B cell (primary cell): Measurements from ENCODE around the gene NELL2. TPM values are rescaled to one million over a fixed set of nuclear protein-coding genes. Genes with fewer than 3 reads are reported as not detected.

ENCODE experiments used
- ATAC-seq: fragments of 200-7000 bp; cut with Tn5 transposase; one replicate; pipeline ENCODE4 v1.10.0; 2021; ENCODE audit warnings: low read depth, mild to moderate bottlenecking, moderate number of reproducible peaks, moderate library complexity
- CTCF ChIA-PET: fragments of 350-600 bp; sonication (Branson Sonifier 250); formaldehyde crosslinking; loops from one replicate; lab custom pipeline; 2021; ENCODE audit warnings: antibody characterized with exemption, inconsistent platforms; lab: Charles Lee
- POLR2A ChIA-PET: fragments of 350-600 bp; sonication (Branson Sonifier 250); formaldehyde crosslinking; loops from one replicate; lab custom pipeline; 2021; ENCODE audit warnings: antibody characterized with exemption; lab: Charles Lee
- DNase-seq: peaks from one replicate; pipeline ENCODE4 v3.0.0; 2013
- H2AFZ ChIP-seq: 2 replicates; pipeline ENCODE4 v1.6.1; 2012; ENCODE audit warnings: mild to moderate bottlenecking, low read depth, low read length; ENCODE audit not compliant: insufficient read depth, poor library complexity, severe bottlenecking
- H3K27ac ChIP-seq, 2 donors: 1 replicate in 1 of 2; 2 replicates in 1 of 2; pipeline ENCODE4 v1.5.1; 2012 to 2013; ENCODE audit warnings: low read length in 2 of 2, mild to moderate bottlenecking in 2 of 2, moderate library complexity in 1 of 2
- H3K27me3 ChIP-seq, 4 experiments: fragments of 200-600 bp in 1 of 4; sonication (generic) in 1 of 4; replicated peaks in 1 of 4; 1 replicate in 2 of 4; 2 replicates in 2 of 4; pipeline versions ENCODE4 v1.6.1 to v1.7.0; 2013 to 2016; ENCODE audit warnings: low read length in 3 of 4, mild to moderate bottlenecking in 2 of 4, mixed read lengths in 1 of 4, moderate library complexity in 1 of 4; ENCODE audit not compliant: insufficient read depth in 4 of 4, control insufficient read depth in 3 of 4; ENCODE audit errors: control extremely low read depth in 1 of 4
- H3K36me3 ChIP-seq, 2 experiments: replicated peaks in 1 of 2; 1 replicate in 1 of 2; 2 replicates in 1 of 2; pipeline versions ENCODE4 v1.6.1 to v1.7.1; 2013; ENCODE audit warnings: low read length in 1 of 2; ENCODE audit not compliant: insufficient read depth in 2 of 2, control insufficient read depth in 1 of 2; ENCODE audit errors: control extremely low read depth in 1 of 2, extremely low read depth in 1 of 2
- H3K4me1 ChIP-seq, 2 donors: fragments of 200-600 bp in 1 of 2; sonication (generic) in 1 of 2; 1 replicate in 1 of 2; 2 replicates in 1 of 2; pipeline versions ENCODE4 v1.5.1 to v1.6.1; 2013 to 2017; ENCODE audit warnings: low read length in 2 of 2; ENCODE audit not compliant: control insufficient read depth in 2 of 2, insufficient read depth in 2 of 2
- H3K4me2 ChIP-seq: replicated peaks from 2 replicates; pipeline ENCODE3; 2012; ENCODE audit warnings: mild to moderate bottlenecking, low read depth, low read length; ENCODE audit not compliant: poor library complexity, severe bottlenecking
- H3K4me3 ChIP-seq, 5 experiments: fragments of 200-600 bp in 1 of 5; sonication (generic) in 1 of 5; 1 replicate in 3 of 5; 2 replicates in 2 of 5; pipeline versions ENCODE4 v1.5.1 to v1.7.0; 2011 to 2016; ENCODE audit warnings: low read length in 4 of 5, mild to moderate bottlenecking in 4 of 5, low read depth in 2 of 5, control low read depth in 1 of 5, moderate library complexity in 1 of 5; ENCODE audit not compliant: insufficient read depth in 1 of 5; ENCODE audit errors: control extremely low read depth in 1 of 5, extremely low read depth in 1 of 5
- H3K79me2 ChIP-seq: fragments of 200-600 bp; sonication (generic); one replicate; pipeline ENCODE4 v1.6.0; 2016; ENCODE audit warnings: low read length; ENCODE audit not compliant: control insufficient read depth, insufficient read depth
- H3K9ac ChIP-seq: fragments of 200-600 bp; sonication (generic); 2 replicates; pipeline ENCODE4 v1.6.1; 2017; ENCODE audit warnings: mild to moderate bottlenecking, low read length, moderate library complexity
- H3K9me3 ChIP-seq, 3 donors: one replicate each; pipeline versions ENCODE4 v1.6.1 to v1.7.1; 2013; ENCODE audit warnings: low read length in 2 of 3; ENCODE audit not compliant: control insufficient read depth in 2 of 3, insufficient read depth in 1 of 3; ENCODE audit errors: control extremely low read depth in 1 of 3
- H4K20me1 ChIP-seq: 2 replicates; pipeline ENCODE4 v1.6.0; 2012; ENCODE audit warnings: mild to moderate bottlenecking, low read length; ENCODE audit not compliant: insufficient read depth, control insufficient read depth, poor library complexity, severe bottlenecking
- H3K27ac Mint-ChIP-seq: one replicate; pipeline ENCODE4 v1.8.0; 2021; ENCODE audit warnings: mixed read lengths
- H3K27me3 Mint-ChIP-seq: one replicate; pipeline ENCODE4 v1.8.0; 2021; ENCODE audit warnings: mixed read lengths
- H3K4me1 Mint-ChIP-seq: one replicate; pipeline ENCODE4 v1.8.0; 2021; ENCODE audit warnings: mixed read lengths
- H3K4me3 Mint-ChIP-seq: one replicate; pipeline ENCODE4 v1.8.0; 2021; ENCODE audit warnings: mixed read lengths
- H3K9me3 Mint-ChIP-seq: one replicate; pipeline ENCODE4 v1.8.0; 2022; ENCODE audit warnings: mixed read lengths; ENCODE audit not compliant: insufficient read depth
- EZH2 ChIP-seq: IDR thresholded peaks from 2 replicates; pipeline ENCODE4 v1.6.1; 2012; ENCODE audit warnings: borderline replicate concordance, low read depth, mild to moderate bottlenecking, moderate library complexity, low read length; ENCODE audit not compliant: insufficient read depth, poor library complexity, severe bottlenecking
- WGBS: methylation state at CpG from one replicate; pipeline ENCODE4 v1.1.5; 2013; ENCODE audit warnings: missing lambda C conversion rate; ENCODE audit not compliant: insufficient coverage; 5-methylcytosine and 5-hydroxymethylcytosine counted together
- intact Hi-C: fragments of 100-400 bp; cut with micrococcal nuclease; formaldehyde crosslinking; loops from one replicate; pipeline ENCODE4 v1.10.0; 2022
- polyA plus RNA-seq: library from polyadenylated mRNA; depleted of rRNA; stranded (reverse); fragments of >200 nt; gene quantifications from 2 replicates; pipeline ENCODE4 v1.2.3, GENCODE V29; 2012
- total RNA-seq, 2 donors: library from RNA; stranded (reverse); fragments of 120-200 nt in 1 of 2; gene quantifications; 1 replicate in 1 of 2; 2 replicates in 1 of 2; pipeline versions ENCODE4 v1.2.3 to v1.2.4, GENCODE V29; 2013 to 2022
- TF ChIP-seq, protein P1 (sequence below): fragments of 200-600 bp; IDR thresholded peaks from one replicate; pipeline ENCODE4 v1.8.0; 2022; ENCODE audit warnings: antibody characterized with exemption, mild to moderate bottlenecking

NELL2 gene
- total and polyA plus RNA-seq, 2 donors (not counting 1 experiment from before 2014, with no cell fraction given) = 0.22 TPM; not detected in 1

- Histone ChIP-seq H3K36me3 (no peaks in the 10 kb centered on the region), H4K20me1 (no peaks in the 10 kb centered on the region), H3K27ac (no peak overlapping the region), H3K4me1 (peaks cover 18 to 19% of the 10 kb centered on the region in 2 donors), H3K4me3 (peak overlapping the region in 4 of 5 experiments; percentile 28 to 63 (median 40)), H2AFZ (peak overlapping the region; percentile 66), H3K9me3 (peaks cover 2 to 13% (median 11%) of the 10 kb centered on the region in 3 donors), H3K79me2 (no peaks in the 10 kb centered on the region), H3K27me3 (peaks cover 0 to 35% (median 30%) of the 10 kb centered on the region in 4 experiments), H3K4me2 (peak overlapping the region; percentile 77), H3K9ac (peak overlapping the region; percentile 55)
- DNase-seq (peak; percentile 27), ATAC-seq (peak; percentile 41)
- Mint-ChIP-seq H3K9me3 (peaks cover 15% of the 10 kb centered on the region), H3K4me3 (peak overlapping the region; percentile 87), H3K27ac (no peak overlapping the region), H3K4me1 (peaks cover 17% of the 10 kb centered on the region), H3K27me3 (peaks cover 50% of the 10 kb centered on the region)
- ChIA-PET POLR2A (no interaction called here), CTCF (interaction anchor here (2.9 kb wide), 1 partner anchor 102 kb away, joined by 11 read pairs; no protein-coding TSS in a partner anchor)
- WGBS = 5% methylated on average over 36 of the region's 42 CpGs
- intact Hi-C loops = no loop called here
- TF ChIP-seq EZH2 = no peak
- TF ChIP-seq, protein P1, sequence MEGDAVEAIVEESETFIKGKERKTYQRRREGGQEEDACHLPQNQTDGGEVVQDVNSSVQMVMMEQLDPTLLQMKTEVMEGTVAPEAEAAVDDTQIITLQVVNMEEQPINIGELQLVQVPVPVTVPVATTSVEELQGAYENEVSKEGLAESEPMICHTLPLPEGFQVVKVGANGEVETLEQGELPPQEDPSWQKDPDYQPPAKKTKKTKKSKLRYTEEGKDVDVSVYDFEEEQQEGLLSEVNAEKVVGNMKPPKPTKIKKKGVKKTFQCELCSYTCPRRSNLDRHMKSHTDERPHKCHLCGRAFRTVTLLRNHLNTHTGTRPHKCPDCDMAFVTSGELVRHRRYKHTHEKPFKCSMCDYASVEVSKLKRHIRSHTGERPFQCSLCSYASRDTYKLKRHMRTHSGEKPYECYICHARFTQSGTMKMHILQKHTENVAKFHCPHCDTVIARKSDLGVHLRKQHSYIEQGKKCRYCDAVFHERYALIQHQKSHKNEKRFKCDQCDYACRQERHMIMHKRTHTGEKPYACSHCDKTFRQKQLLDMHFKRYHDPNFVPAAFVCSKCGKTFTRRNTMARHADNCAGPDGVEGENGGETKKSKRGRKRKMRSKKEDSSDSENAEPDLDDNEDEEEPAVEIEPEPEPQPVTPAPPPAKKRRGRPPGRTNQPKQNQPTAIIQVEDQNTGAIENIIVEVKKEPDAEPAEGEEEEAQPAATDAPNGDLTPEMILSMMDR = no peak
Measured at GRCh38 chr12:44876544-44877410, 662 bp upstream of the NELL2 start.
